HepG2 (cell line): ENCODE measurements around the gene FARSB. TPM values are rescaled to one million over a fixed set of nuclear protein-coding genes. Genes with fewer than 3 reads are reported as not detected.

Experiments
- AGO2 ChIP-seq: fragments of 200-400 bp; formaldehyde crosslinking; optimal IDR thresholded peaks from 2 replicates; pipeline ENCODE3; 2017; ENCODE audit warnings: mild to moderate bottlenecking, low read depth, low read length, moderate library complexity
- CBX2 ChIP-seq, 2 experiments: fragments of 200-600 bp in 1 of 2; sonication (generic); formaldehyde crosslinking in 1 of 2; IDR thresholded peaks; 2 replicates each; pipeline versions ENCODE4 v1.7.0 to v1.8.1; 2018 to 2022; ENCODE audit warnings: low read depth in 2 of 2, low read length in 1 of 2, mild to moderate bottlenecking in 1 of 2, missing genetic modification reagents in 1 of 2
- HDAC6 ChIP-seq: fragments of 200-600 bp; sonication (generic); IDR thresholded peaks from 2 replicates; pipeline ENCODE4 v1.7.0; 2017; ENCODE audit warnings: mild to moderate bottlenecking, antibody characterized with exemption, low read length, low read depth
- HIVEP1 ChIP-seq: sonication (generic); formaldehyde crosslinking; IDR thresholded peaks from 2 replicates; pipeline ENCODE4 v1.4.0; 2020; ENCODE audit warnings: mild to moderate bottlenecking, missing genetic modification reagents
- HMGA1 ChIP-seq: sonication (generic); formaldehyde crosslinking; conservative IDR thresholded peaks from 2 replicates; pipeline ENCODE4 v1.4.0; 2020; ENCODE audit warnings: missing genetic modification reagents
- KDM2A ChIP-seq: sonication (generic); formaldehyde crosslinking; IDR thresholded peaks from 2 replicates; pipeline ENCODE4 v1.4.0; 2020; ENCODE audit warnings: low read depth, missing genetic modification reagents, borderline replicate concordance
- MTA3 ChIP-seq: sonication (generic); formaldehyde crosslinking; IDR thresholded peaks from 2 replicates; pipeline ENCODE4 v1.4.0; 2020; ENCODE audit warnings: missing genetic modification reagents
- MZF1 ChIP-seq: sonication (generic); formaldehyde crosslinking; IDR thresholded peaks from 2 replicates; pipeline ENCODE4 v1.8.1; 2023; ENCODE audit warnings: mild to moderate bottlenecking, missing genetic modification reagents, borderline replicate concordance
- NFE2L2 ChIP-seq: fragments of 150-350 bp; IDR thresholded peaks from 2 replicates; pipeline ENCODE4 v1.6.1; 2014; ENCODE audit warnings: low read length
- RBFOX2 ChIP-seq: fragments of 200-400 bp; formaldehyde crosslinking; IDR thresholded peaks from 2 replicates; pipeline ENCODE4 v1.6.1; 2017; ENCODE audit warnings: low read depth, mild to moderate bottlenecking, low read length
- SMARCE1 ChIP-seq: fragments of 450-650 bp; IDR thresholded peaks from 2 replicates; pipeline ENCODE4 v1.6.1; 2017; ENCODE audit warnings: borderline replicate concordance
- ZEB1 ChIP-seq: IDR thresholded peaks from 2 replicates; pipeline ENCODE4 v1.6.1; 2012; ENCODE audit warnings: mild to moderate bottlenecking, low read depth, inconsistent platforms; ENCODE audit not compliant: insufficient replicate concordance
- ZFY ChIP-seq: sonication (generic); formaldehyde crosslinking; IDR thresholded peaks from 2 replicates; pipeline ENCODE4 v1.4.0; 2020; ENCODE audit warnings: missing genetic modification reagents
- ZNF230 ChIP-seq: sonication (generic); formaldehyde crosslinking; IDR thresholded peaks from 2 replicates; pipeline ENCODE4 v1.4.0; 2020; ENCODE audit warnings: mild to moderate bottlenecking, missing genetic modification reagents
- ZNF33B ChIP-seq: sonication (generic); formaldehyde crosslinking; IDR thresholded peaks from 2 replicates; pipeline ENCODE4 v1.5.1; 2020; ENCODE audit warnings: mild to moderate bottlenecking, missing genetic modification reagents
- ZNF550 ChIP-seq: sonication (generic); formaldehyde crosslinking; IDR thresholded peaks from 2 replicates; pipeline ENCODE4 v1.4.0; 2020; ENCODE audit warnings: mild to moderate bottlenecking, missing genetic modification reagents, borderline replicate concordance
- ZNF577 ChIP-seq: sonication (generic); formaldehyde crosslinking; IDR thresholded peaks from 2 replicates; pipeline ENCODE4 v1.4.0; 2020; ENCODE audit warnings: mild to moderate bottlenecking, low read depth, missing genetic modification reagents, borderline replicate concordance
- ZNF772 ChIP-seq: sonication (generic); formaldehyde crosslinking; IDR thresholded peaks from 2 replicates; pipeline ENCODE4 v1.5.0; 2020; ENCODE audit warnings: mild to moderate bottlenecking, missing genetic modification reagents
- polyA plus RNA-seq, 8 experiments: library from polyadenylated mRNA; depleted of rRNA in 3 of 8; stranded (reverse) in 7 of 8; unstranded in 1 of 8; fragments of >200 nt; fragmentation: Illumina TruSeq in 4 of 8; extraction: Trizol in 4 of 8; gene quantifications; 2 replicates each; pipeline versions ENCODE4 v1.2.1 to v1.2.3, GENCODE V29; 2011 to 2016; ENCODE audit warnings: low read depth in 4 of 8, missing spikeins in 1 of 8, mixed read lengths in 1 of 8; ENCODE audit not compliant: insufficient read depth in 1 of 8
- total RNA-seq, 5 experiments: library from RNA; depleted of rRNA; stranded (reverse); fragments of >200 nt; fragmentation: Illumina TruSeq; extraction: Trizol; gene quantifications; 2 replicates each; pipeline ENCODE4 v1.2.3, GENCODE V29; 2016; ENCODE audit warnings: low read depth in 1 of 5
- TF ChIP-seq, protein P1 (sequence below): sonication (generic); formaldehyde crosslinking; conservative IDR thresholded peaks from 2 replicates; pipeline ENCODE4 v1.8.0; 2022; ENCODE audit warnings: missing genetic modification reagents
- TF ChIP-seq, protein P2 (sequence below): sonication (generic); formaldehyde crosslinking; IDR thresholded peaks from 2 replicates; pipeline ENCODE4 v1.4.0; 2020; ENCODE audit warnings: low read depth, mild to moderate bottlenecking, missing genetic modification reagents
- TF ChIP-seq, protein P3 (sequence below): IDR thresholded peaks from 2 replicates; pipeline ENCODE4 v1.6.1; 2016; ENCODE audit warnings: missing compliant biosample characterization, missing genetic modification reagents, borderline replicate concordance
- TF ChIP-seq, protein P4 (sequence below): sonication (generic); formaldehyde crosslinking; IDR thresholded peaks from 2 replicates; pipeline ENCODE4 v1.5.0; 2020; ENCODE audit warnings: missing genetic modification reagents
- TF ChIP-seq, protein P5 (sequence below): IDR thresholded peaks from 2 replicates; pipeline ENCODE4 v1.6.1; 2016; ENCODE audit warnings: missing genetic modification reagents, missing compliant biosample characterization
- TF ChIP-seq, protein P6 (sequence below): sonication (generic); formaldehyde crosslinking; IDR thresholded peaks from 2 replicates; pipeline ENCODE4 v1.4.0; 2020; ENCODE audit warnings: missing genetic modification reagents
- TF ChIP-seq, protein P7 (sequence below): IDR thresholded peaks from 2 replicates; pipeline ENCODE4 v1.6.1; 2016; ENCODE audit warnings: mild to moderate bottlenecking, missing biosample characterization, missing genetic modification reagents

Gene FARSB
- total and polyA plus RNA-seq, 2 of the 13 experiments (the other 11 are each of a cell fraction or from before 2014, with no cell fraction given) = 23.3 to 45.9 TPM

DNA sequence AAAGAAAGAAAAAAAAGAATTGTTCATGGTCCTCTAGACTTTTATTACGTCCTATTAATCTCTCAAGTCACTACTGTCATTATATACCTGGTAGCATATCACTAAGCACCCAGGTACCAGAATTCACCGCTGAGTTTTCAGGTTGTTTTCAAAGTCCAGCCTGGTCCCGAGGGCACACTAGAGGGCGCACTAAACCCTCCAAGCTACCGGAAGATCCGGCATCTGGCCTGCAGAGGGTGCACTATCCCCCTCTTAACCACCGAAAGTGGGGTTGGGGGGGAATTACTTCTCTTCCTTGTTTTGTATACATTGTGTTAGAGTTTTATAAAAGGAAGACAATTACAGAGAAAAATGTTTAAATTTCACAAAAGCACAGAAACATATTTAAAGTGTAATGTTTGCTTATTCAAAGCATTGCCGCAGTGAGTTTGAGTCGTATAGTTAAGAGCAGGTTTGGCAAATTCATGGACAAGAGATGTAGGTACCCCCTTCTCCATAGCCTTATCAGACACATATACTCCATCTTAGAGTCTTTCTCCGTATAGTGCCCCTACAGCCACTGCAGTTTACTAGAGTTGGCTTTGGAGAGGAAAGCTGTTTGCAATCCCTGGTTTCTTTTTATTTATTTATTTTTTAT is 34.8 kb upstream of the FARSB start (continued):
- no peak for TF ChIP-seq ZNF33B
- no peak for TF ChIP-seq ZNF772 (CRISPR knock-in tag)
- TF ChIP-seq, protein P1, sequence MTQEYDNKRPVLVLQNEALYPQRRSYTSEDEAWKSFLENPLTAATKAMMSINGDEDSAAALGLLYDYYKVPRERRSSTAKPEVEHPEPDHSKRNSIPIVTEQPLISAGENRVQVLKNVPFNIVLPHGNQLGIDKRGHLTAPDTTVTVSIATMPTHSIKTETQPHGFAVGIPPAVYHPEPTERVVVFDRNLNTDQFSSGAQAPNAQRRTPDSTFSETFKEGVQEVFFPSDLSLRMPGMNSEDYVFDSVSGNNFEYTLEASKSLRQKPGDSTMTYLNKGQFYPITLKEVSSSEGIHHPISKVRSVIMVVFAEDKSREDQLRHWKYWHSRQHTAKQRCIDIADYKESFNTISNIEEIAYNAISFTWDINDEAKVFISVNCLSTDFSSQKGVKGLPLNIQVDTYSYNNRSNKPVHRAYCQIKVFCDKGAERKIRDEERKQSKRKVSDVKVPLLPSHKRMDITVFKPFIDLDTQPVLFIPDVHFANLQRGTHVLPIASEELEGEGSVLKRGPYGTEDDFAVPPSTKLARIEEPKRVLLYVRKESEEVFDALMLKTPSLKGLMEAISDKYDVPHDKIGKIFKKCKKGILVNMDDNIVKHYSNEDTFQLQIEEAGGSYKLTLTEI (CRISPR knock-in tag) = no peak
- TF ChIP-seq MZF1 (CRISPR knock-in tag) = no peak
- TF ChIP-seq NFE2L2 = no peak
- TF ChIP-seq, protein P2, sequence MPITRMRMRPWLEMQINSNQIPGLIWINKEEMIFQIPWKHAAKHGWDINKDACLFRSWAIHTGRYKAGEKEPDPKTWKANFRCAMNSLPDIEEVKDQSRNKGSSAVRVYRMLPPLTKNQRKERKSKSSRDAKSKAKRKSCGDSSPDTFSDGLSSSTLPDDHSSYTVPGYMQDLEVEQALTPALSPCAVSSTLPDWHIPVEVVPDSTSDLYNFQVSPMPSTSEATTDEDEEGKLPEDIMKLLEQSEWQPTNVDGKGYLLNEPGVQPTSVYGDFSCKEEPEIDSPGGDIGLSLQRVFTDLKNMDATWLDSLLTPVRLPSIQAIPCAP (CRISPR knock-in tag) = no peak
- no peak for TF ChIP-seq AGO2
- no peak for TF ChIP-seq CBX2 (IDR thresholded peaks at IDR 0.05; ENCODE audit: low read depth, low read length)
- no peak for TF ChIP-seq CBX2 (CRISPR knock-in tag; IDR thresholded peaks at IDR 0.05; ENCODE audit: low read depth)
- TF ChIP-seq ZEB1 = no peak
- no peak for TF ChIP-seq ZNF230
- no peak for TF ChIP-seq RBFOX2
- TF ChIP-seq ZFY (CRISPR knock-in tag) = no peak
- no peak for TF ChIP-seq MTA3 (CRISPR knock-in tag)
- TF ChIP-seq, protein P3, sequence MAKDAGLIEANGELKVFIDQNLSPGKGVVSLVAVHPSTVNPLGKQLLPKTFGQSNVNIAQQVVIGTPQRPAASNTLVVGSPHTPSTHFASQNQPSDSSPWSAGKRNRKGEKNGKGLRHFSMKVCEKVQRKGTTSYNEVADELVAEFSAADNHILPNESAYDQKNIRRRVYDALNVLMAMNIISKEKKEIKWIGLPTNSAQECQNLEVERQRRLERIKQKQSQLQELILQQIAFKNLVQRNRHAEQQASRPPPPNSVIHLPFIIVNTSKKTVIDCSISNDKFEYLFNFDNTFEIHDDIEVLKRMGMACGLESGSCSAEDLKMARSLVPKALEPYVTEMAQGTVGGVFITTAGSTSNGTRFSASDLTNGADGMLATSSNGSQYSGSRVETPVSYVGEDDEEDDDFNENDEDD = 0 out of 2 replicates have a peak, but pooled peaks have one; percentile 25
- no peak for TF ChIP-seq HIVEP1 (CRISPR knock-in tag)
- TF ChIP-seq KDM2A = peak; percentile 83
- TF ChIP-seq SMARCE1 = no peak
- TF ChIP-seq HDAC6 = no peak
- TF ChIP-seq, protein P4, sequence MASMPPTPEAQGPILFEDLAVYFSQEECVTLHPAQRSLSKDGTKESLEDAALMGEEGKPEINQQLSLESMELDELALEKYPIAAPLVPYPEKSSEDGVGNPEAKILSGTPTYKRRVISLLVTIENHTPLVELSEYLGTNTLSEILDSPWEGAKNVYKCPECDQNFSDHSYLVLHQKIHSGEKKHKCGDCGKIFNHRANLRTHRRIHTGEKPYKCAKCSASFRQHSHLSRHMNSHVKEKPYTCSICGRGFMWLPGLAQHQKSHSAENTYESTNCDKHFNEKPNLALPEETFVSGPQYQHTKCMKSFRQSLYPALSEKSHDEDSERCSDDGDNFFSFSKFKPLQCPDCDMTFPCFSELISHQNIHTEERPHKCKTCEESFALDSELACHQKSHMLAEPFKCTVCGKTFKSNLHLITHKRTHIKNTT (CRISPR knock-in tag) = no peak
- no peak for TF ChIP-seq ZNF577 (CRISPR knock-in tag)
- TF ChIP-seq HMGA1 (CRISPR knock-in tag) = no peak
- TF ChIP-seq ZNF550 (CRISPR knock-in tag) = no peak
- TF ChIP-seq, protein P5, sequence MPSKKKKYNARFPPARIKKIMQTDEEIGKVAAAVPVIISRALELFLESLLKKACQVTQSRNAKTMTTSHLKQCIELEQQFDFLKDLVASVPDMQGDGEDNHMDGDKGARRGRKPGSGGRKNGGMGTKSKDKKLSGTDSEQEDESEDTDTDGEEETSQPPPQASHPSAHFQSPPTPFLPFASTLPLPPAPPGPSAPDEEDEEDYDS (CRISPR knock-in tag) = peak; percentile 48
- TF ChIP-seq, protein P6, sequence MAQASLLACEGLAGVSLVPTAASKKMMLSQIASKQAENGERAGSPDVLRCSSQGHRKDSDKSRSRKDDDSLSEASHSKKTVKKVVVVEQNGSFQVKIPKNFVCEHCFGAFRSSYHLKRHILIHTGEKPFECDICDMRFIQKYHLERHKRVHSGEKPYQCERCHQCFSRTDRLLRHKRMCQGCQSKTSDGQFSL (CRISPR knock-in tag) = peak; percentile 100
- TF ChIP-seq, protein P7, sequence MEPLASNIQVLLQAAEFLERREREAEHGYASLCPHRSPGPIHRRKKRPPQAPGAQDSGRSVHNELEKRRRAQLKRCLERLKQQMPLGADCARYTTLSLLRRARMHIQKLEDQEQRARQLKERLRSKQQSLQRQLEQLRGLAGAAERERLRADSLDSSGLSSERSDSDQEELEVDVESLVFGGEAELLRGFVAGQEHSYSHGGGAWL (CRISPR knock-in tag) = no peak
